K562 (cell line): ENCODE measurements around the gene DIS3L2. TPM values are rescaled to one million over a fixed set of nuclear protein-coding genes. Genes with fewer than 3 reads are reported as not detected.
"Not testable (repeated sequence)": the region's sequence is repeated elsewhere in the genome, so short reads cannot be mapped to it uniquely, and the experiment has no call there.

ENCODE experiments used
- ATAC-seq: fragments of 200-7000 bp; cut with Tn5 transposase; 3 replicates; pipeline ENCODE4 v1.9.1; 2020; ENCODE audit warnings: moderate library complexity
- BruUV-seq: library from RNA; stranded (reverse); fragments of 400-500 nt; replicated peaks from 2 replicates; lab custom pipeline; 2021; lab: Mats Ljungman, UMichigan
- CTCF ChIA-PET: fragments of 300-600 bp; formaldehyde crosslinking; extraction: SDS; loops from one replicate; lab custom pipeline; 2021; ENCODE audit warnings: low intra/inter-chr PET ratio; lab: Yijun Ruan, JAX
- POLR2A ChIA-PET: fragments of 300-600, 350-650 bp; sonication (Branson Sonifier 250); formaldehyde crosslinking; extraction: SDS; loops from one replicate; lab custom pipeline; 2021; ENCODE audit warnings: antibody characterized with exemption, inconsistent platforms; lab: Yijun Ruan, JAX
- DNase-seq, 4 experiments: peaks; one replicate each; pipeline versions ENCODE4 v3.0.0 to v3.0.0-alpha.2; 2011 to 2018; ENCODE audit warnings: low spot score in 3 of 4, mixed read lengths in 3 of 4; ENCODE audit errors: extremely low read depth in 1 of 4
- FAIRE-seq: peaks from 2 replicates; lab custom pipeline; 2011; peaks lifted over from hg19 to GRCh38; lab: Jason Lieb, UNC
- H2AFZ ChIP-seq: 2 replicates; pipeline ENCODE4 v1.6.0; 2011; ENCODE audit warnings: low read depth, low read length, control low read depth, inconsistent platforms
- H3K27ac ChIP-seq: fragments of 200-600 bp; 3 replicates; pipeline ENCODE4 v1.8.0; 2011; ENCODE audit warnings: low read depth, mild to moderate bottlenecking, control low read depth, inconsistent platforms, low read length, moderate library complexity, mixed read lengths; ENCODE audit errors: extremely low read depth
- H3K27me3 ChIP-seq, 2 experiments: fragments of 300-600 bp in 1 of 2; 2 replicates in 1 of 2; 3 replicates in 1 of 2; pipeline versions ENCODE4 v1.6.0 to v1.8.0; 2011; ENCODE audit warnings: inconsistent platforms in 2 of 2, low read length in 2 of 2, mild to moderate bottlenecking in 1 of 2, mixed read lengths in 1 of 2, moderate library complexity in 1 of 2; ENCODE audit not compliant: control insufficient read depth in 2 of 2, insufficient read depth in 2 of 2
- H3K36me3 ChIP-seq: fragments of 300-600 bp; 3 replicates; pipeline ENCODE4 v1.8.0; 2011; ENCODE audit warnings: mild to moderate bottlenecking, low read length, inconsistent platforms; ENCODE audit not compliant: control insufficient read depth, insufficient read depth
- H3K4me1 ChIP-seq, 2 experiments: fragments of 200-600 bp in 1 of 2; replicated peaks in 1 of 2; 2 replicates in 1 of 2; 3 replicates in 1 of 2; pipeline versions ENCODE4 v1.5.1 to v1.8.0; 2011; ENCODE audit warnings: inconsistent platforms in 2 of 2, low read length in 2 of 2, mild to moderate bottlenecking in 1 of 2, mixed read lengths in 1 of 2, moderate library complexity in 1 of 2; ENCODE audit not compliant: control insufficient read depth in 2 of 2, insufficient read depth in 2 of 2
- H3K4me2 ChIP-seq: 2 replicates; pipeline ENCODE4 v1.6.1; 2011; ENCODE audit warnings: low read length, control low read depth, inconsistent platforms, mixed read lengths; ENCODE audit not compliant: insufficient read depth
- H3K4me3 ChIP-seq: fragments of 200-600 bp; sonication (generic), shearing (Covaris generic); 2 replicates; pipeline ENCODE4 v1.5.1; 2016; ENCODE audit warnings: control low read depth, inconsistent platforms
- H3K79me2 ChIP-seq: fragments of 200-600 bp; 3 replicates; pipeline ENCODE4 v1.8.0; 2011; ENCODE audit warnings: low read length, inconsistent platforms; ENCODE audit not compliant: control insufficient read depth, insufficient read depth
- H3K9ac ChIP-seq, 2 experiments: 2 replicates each; pipeline versions ENCODE4 v1.6.0 to v1.6.1; 2011; ENCODE audit warnings: low read depth in 2 of 2, low read length in 2 of 2, control low read depth in 1 of 2, inconsistent platforms in 1 of 2, mild to moderate bottlenecking in 1 of 2, mixed read lengths in 1 of 2; ENCODE audit not compliant: insufficient read depth in 1 of 2
- H3K9me1 ChIP-seq: one replicate; pipeline ENCODE4 v1.6.0; 2011; ENCODE audit warnings: inconsistent platforms, mild to moderate bottlenecking, low read length, moderate library complexity; ENCODE audit not compliant: control insufficient read depth, insufficient read depth
- H3K9me3 ChIP-seq: replicated peaks from 2 replicates; pipeline ENCODE4 v1.5.1; 2011; ENCODE audit warnings: low read depth, low read length, inconsistent platforms; ENCODE audit not compliant: control insufficient read depth, insufficient read depth
- H4K20me1 ChIP-seq: replicated peaks from 2 replicates; pipeline ENCODE4 v1.6.1; 2011; ENCODE audit warnings: low read length, inconsistent platforms, mixed read lengths; ENCODE audit not compliant: control insufficient read depth, insufficient read depth
- CTBP1 ChIP-seq: fragments of 450-650 bp; IDR thresholded peaks from 2 replicates; pipeline ENCODE4 v1.6.1; 2016; ENCODE audit warnings: borderline replicate concordance
- ETV5 ChIP-seq: sonication (generic); formaldehyde crosslinking; IDR thresholded peaks from 2 replicates; pipeline ENCODE4 v1.4.0; 2020; ENCODE audit warnings: low read depth, mild to moderate bottlenecking, missing genetic modification reagents
- TEAD4 ChIP-seq, 2 experiments: sonication (generic) in 1 of 2; formaldehyde crosslinking in 1 of 2; IDR thresholded peaks; 2 replicates each; pipeline versions ENCODE4 v1.6.1 to v1.8.0; 2012 to 2022; ENCODE audit warnings: borderline replicate concordance in 1 of 2, inconsistent platforms in 1 of 2, low read length in 1 of 2, mild to moderate bottlenecking in 1 of 2, missing genetic modification reagents in 1 of 2
- U2AF2 ChIP-seq: fragments of 200-400 bp; formaldehyde crosslinking; optimal IDR thresholded peaks from 2 replicates; pipeline ENCODE3; 2017; ENCODE audit warnings: low read depth, mild to moderate bottlenecking, low read length
- WGBS: fragments of 100-300 bp; shearing (Covaris generic); methylation state at CpG from one replicate; pipeline ENCODE4 v1.1.6; 2016; ENCODE audit warnings: low coverage, mixed read lengths; ENCODE audit not compliant: insufficient coverage; ENCODE audit errors: missing lambda C conversion rate; 5-methylcytosine and 5-hydroxymethylcytosine counted together
- in situ Hi-C: fragments of 300-500 bp; cut with MboI; formaldehyde crosslinking; loops from 4 replicates; pipeline ENCODE4 v1.15.0; 2018; ENCODE audit warnings: inconsistent platforms, mixed read lengths
- intact Hi-C: fragments of 100-400 bp; cut with micrococcal nuclease; formaldehyde crosslinking; loops from 2 replicates; pipeline ENCODE4 v1.14.2; 2022
- polyA plus RNA-seq, 8 experiments: library from polyadenylated mRNA; depleted of rRNA in 4 of 8; stranded (reverse) in 5 of 8; unstranded in 3 of 8; fragments of >200 nt; fragmentation: Nextera tagmentation in 2 of 8; fragmentation: Illumina TruSeq in 1 of 8; extraction: Ambion mirVana in 2 of 8; extraction: Trizol in 1 of 8; gene quantifications; 2 replicates each; pipeline versions ENCODE4 v1.2.1 to v1.2.3, GENCODE V29; 2011 to 2014; ENCODE audit warnings: inconsistent platforms in 1 of 8, missing spikeins in 1 of 8
- total RNA-seq, 7 experiments: library from RNA; depleted of rRNA in 6 of 7; stranded (reverse); fragments of >200 nt in 6 of 7; fragmentation: Illumina TruSeq in 2 of 7; extraction: Trizol in 2 of 7; gene quantifications; 2 replicates each; pipeline versions ENCODE4 v1.2.1 to v1.2.3, GENCODE V29; 2011 to 2021; ENCODE audit warnings: low replicate concordance in 1 of 7
- TF ChIP-seq, protein P1 (sequence below): sonication (generic); formaldehyde crosslinking; IDR thresholded peaks from 2 replicates; pipeline ENCODE4 v1.8.0; 2022; ENCODE audit warnings: missing genetic modification reagents, mild to moderate bottlenecking, borderline replicate concordance
- TF ChIP-seq, protein P2 (sequence below): fragments of 250-450 bp; sonication (Bioruptor Pico); IDR thresholded peaks from 2 replicates; pipeline ENCODE4 v1.4.0; 2020
- TF ChIP-seq, protein P3 (sequence below): fragments of 200-400 bp; formaldehyde crosslinking; IDR thresholded peaks from 2 replicates; pipeline ENCODE4 v1.6.1; 2017; ENCODE audit warnings: mild to moderate bottlenecking, low read depth, low read length, moderate library complexity

Gene DIS3L2
- total and polyA plus RNA-seq, 9 of the 15 experiments (the other 6 are each of a cell fraction or from before 2014, with no cell fraction given), result 1.5 to 19.2 (median 11.2) TPM

DNA sequence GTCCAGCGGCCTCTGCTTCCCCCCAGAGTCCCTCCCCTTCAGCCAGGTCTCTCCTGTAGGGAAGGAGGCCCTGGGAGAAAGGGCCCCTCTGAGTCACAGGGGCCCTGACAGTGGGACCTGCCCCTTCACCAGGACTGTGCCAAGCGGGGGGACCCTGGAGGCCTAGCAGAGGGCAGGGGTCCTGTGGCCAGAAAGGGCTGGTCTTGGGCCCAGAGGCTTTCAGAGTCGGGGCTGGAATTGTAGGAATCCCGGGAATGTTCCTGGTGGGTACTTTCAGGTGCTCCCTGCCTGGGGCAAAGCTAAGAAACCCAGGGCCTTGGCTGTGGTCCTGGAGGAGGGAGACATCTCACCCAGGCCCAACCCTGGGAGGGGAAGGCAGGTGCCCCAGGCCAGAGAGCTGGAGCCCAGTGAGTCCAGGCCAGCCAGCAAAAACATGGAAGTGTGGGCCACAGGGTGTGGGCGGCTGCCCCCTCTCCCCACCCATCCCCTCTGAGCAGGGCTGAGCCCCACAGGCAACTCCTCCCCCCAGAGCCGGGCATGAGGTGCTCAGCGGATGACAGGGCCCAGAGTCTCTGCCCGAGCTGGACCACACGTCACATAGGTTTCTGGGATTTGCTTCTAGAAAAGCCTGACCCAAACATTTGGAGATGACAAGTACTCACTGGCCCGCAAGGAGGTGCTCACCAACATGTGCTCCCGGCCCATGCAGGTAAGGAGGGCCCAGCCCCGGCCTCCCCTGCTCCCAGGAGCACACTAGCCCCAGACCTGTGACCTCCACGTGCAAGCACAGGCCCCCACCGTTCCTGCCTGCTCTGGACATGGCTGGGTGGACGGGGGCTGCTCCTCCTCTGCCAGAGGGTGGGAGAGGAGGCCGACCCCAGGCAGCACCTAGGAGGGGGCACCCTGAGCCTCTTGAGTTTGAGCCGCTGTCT, 368.8 kb downstream of the DIS3L2 start:
- H3K9me3 ChIP-seq, result no peaks in the 10 kb centered on the region
- POLR2A ChIA-PET, result interaction anchor here (0.7 kb wide), 1 partner anchor 10 kb away, joined by 3 read pairs; no protein-coding TSS in a partner anchor

DNA sequence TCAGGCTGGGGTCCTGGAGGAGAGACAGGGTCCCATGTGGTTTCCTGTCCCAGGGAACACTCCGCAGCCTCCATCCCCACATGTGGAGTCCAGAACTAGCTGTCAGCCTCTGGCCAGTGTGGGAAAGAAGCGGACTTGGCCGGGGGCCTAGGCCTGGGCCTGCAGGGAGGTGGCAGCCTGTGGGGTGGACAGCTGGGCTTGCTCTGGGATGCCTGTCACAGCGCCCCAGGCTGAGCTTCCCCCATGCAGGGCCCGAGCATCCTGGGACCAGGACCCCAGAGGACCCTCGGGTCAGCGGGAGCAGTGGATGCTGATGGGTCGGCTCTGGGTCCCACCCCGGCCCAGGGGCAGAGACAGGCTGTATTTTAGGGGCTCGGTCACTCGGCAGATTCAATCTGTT, 369.5 kb downstream of the DIS3L2 start:
- in situ Hi-C loops, H3K4me3 ChIP-seq, H4K20me1 ChIP-seq, DNase-seq, H3K36me3 ChIP-seq, ATAC-seq, H3K4me2 ChIP-seq, CTCF ChIA-PET, FAIRE-seq, H3K9ac ChIP-seq, H3K9me1 ChIP-seq, BruUV-seq, H3K4me1 ChIP-seq, intact Hi-C loops, H3K27ac ChIP-seq, H3K9me3 ChIP-seq, H3K27me3 ChIP-seq, POLR2A ChIA-PET, H2AFZ ChIP-seq, H3K79me2 ChIP-seq: not testable (repeated sequence)
- 65% methylated on average over 9 of the region's 11 CpGs for WGBS

More for the DNA sequence above, 368.8 kb downstream of the DIS3L2 start:
- Histone ChIP-seq H3K4me1 (peaks cover 0 to 13% of the 10 kb centered on the region in 2 experiments; a peak in 2 of 5 replicates), H3K9me1 (no peaks in the 10 kb centered on the region), H3K27me3 (no peaks in the 10 kb centered on the region), H2AFZ (no peak overlapping the region), H3K4me3 (no peak overlapping the region), H4K20me1 (no peaks in the 10 kb centered on the region), H3K36me3 (no peaks in the 10 kb centered on the region), H3K27ac (no peak overlapping the region), H3K4me2 (no peak overlapping the region), H3K79me2 (no peaks in the 10 kb centered on the region), H3K9ac (no peak overlapping the region)
- BruUV-seq, result no TSS peak
- WGBS, result 70% methylated on average over 7 of the region's 17 CpGs
- intact Hi-C loops (no loop called here), in situ Hi-C loops (no loop called here)
- CTCF ChIA-PET, result no interaction called here
- FAIRE-seq, result no peak
- TF ChIP-seq, protein P1, sequence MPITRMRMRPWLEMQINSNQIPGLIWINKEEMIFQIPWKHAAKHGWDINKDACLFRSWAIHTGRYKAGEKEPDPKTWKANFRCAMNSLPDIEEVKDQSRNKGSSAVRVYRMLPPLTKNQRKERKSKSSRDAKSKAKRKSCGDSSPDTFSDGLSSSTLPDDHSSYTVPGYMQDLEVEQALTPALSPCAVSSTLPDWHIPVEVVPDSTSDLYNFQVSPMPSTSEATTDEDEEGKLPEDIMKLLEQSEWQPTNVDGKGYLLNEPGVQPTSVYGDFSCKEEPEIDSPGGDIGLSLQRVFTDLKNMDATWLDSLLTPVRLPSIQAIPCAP (CRISPR knock-in tag), result no peak
- TF ChIP-seq, protein P2, sequence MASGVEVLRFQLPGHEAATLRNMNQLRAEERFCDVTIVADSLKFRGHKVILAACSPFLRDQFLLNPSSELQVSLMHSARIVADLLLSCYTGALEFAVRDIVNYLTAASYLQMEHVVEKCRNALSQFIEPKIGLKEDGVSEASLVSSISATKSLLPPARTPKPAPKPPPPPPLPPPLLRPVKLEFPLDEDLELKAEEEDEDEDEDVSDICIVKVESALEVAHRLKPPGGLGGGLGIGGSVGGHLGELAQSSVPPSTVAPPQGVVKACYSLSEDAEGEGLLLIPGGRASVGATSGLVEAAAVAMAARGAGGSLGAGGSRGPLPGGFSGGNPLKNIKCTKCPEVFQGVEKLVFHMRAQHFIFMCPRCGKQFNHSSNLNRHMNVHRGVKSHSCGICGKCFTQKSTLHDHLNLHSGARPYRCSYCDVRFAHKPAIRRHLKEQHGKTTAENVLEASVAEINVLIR (CRISPR knock-in tag), result no peak
- TF ChIP-seq TEAD4 (IDR thresholded peaks at IDR 0.05; ENCODE audit: low read length), result no peak
- TF ChIP-seq TEAD4 (CRISPR knock-in tag; IDR thresholded peaks at IDR 0.05; ENCODE audit: borderline replicate concordance), result no peak
- TF ChIP-seq U2AF2, result no peak
- TF ChIP-seq, protein P3, sequence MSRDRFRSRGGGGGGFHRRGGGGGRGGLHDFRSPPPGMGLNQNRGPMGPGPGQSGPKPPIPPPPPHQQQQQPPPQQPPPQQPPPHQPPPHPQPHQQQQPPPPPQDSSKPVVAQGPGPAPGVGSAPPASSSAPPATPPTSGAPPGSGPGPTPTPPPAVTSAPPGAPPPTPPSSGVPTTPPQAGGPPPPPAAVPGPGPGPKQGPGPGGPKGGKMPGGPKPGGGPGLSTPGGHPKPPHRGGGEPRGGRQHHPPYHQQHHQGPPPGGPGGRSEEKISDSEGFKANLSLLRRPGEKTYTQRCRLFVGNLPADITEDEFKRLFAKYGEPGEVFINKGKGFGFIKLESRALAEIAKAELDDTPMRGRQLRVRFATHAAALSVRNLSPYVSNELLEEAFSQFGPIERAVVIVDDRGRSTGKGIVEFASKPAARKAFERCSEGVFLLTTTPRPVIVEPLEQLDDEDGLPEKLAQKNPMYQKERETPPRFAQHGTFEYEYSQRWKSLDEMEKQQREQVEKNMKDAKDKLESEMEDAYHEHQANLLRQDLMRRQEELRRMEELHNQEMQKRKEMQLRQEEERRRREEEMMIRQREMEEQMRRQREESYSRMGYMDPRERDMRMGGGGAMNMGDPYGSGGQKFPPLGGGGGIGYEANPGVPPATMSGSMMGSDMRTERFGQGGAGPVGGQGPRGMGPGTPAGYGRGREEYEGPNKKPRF, result no peak
- TF ChIP-seq ETV5 (CRISPR knock-in tag), result no peak
- no peak for TF ChIP-seq CTBP1
- ATAC-seq, result no peak
- DNase-seq, result no peak
